GM23338 (cell line): ENCODE measurements around the gene TCERG1L. TPM values are rescaled to one million over a fixed set of nuclear protein-coding genes. Genes with fewer than 3 reads are reported as not detected.

Experiments used
- ETS1 ChIP-seq: IDR thresholded peaks from 2 replicates; pipeline ENCODE4 v1.6.1; 2016; ENCODE audit warnings: antibody characterized with exemption
- EZH2 ChIP-seq: fragments of 200-600 bp; sonication (generic); IDR thresholded peaks from one replicate; pipeline ENCODE4 v1.8.0; 2017; ENCODE audit warnings: antibody characterized with exemption, mild to moderate bottlenecking, low read depth; ENCODE audit not compliant: unreplicated experiment
- EZH2phosphoT487 ChIP-seq: fragments of 200-600 bp; sonication (generic); IDR thresholded peaks from one replicate; pipeline ENCODE4 v1.8.1; 2018; ENCODE audit warnings: antibody characterized with exemption; ENCODE audit not compliant: unreplicated experiment
- JUNB ChIP-seq: IDR thresholded peaks from one replicate; pipeline ENCODE4 v1.6.1; 2016; ENCODE audit warnings: antibody characterized with exemption; ENCODE audit not compliant: unreplicated experiment
- NANOG ChIP-seq: IDR thresholded peaks from 2 replicates; pipeline ENCODE4 v1.6.1; 2016; ENCODE audit warnings: antibody characterized with exemption, borderline replicate concordance
- REST ChIP-seq: IDR thresholded peaks from one replicate; pipeline ENCODE4 v1.6.1; 2018; ENCODE audit warnings: antibody characterized with exemption; ENCODE audit not compliant: unreplicated experiment
- STAT1 ChIP-seq: IDR thresholded peaks from one replicate; pipeline ENCODE4 v1.6.1; 2016; ENCODE audit warnings: antibody characterized with exemption; ENCODE audit not compliant: unreplicated experiment
- ZNF331 ChIP-seq: fragments of 250-450 bp; sonication (Bioruptor Pico); IDR thresholded peaks from 2 replicates; pipeline ENCODE4 v1.5.0; 2020; ENCODE audit warnings: low read depth, mild to moderate bottlenecking, moderate library complexity
- ZNF462 ChIP-seq: fragments of 250-450 bp; sonication (Bioruptor Pico); IDR thresholded peaks from 2 replicates; pipeline ENCODE4 v1.5.0; 2020; ENCODE audit warnings: mild to moderate bottlenecking, moderate library complexity
- polyA plus RNA-seq: library from polyadenylated mRNA; unstranded; fragments of >200 nt; fragmentation: Nextera tagmentation; extraction: Ambion mirVana; gene quantifications from 2 replicates; pipeline ENCODE4 v1.2.1, GENCODE V29; 2016
- total RNA-seq: library from RNA; depleted of rRNA; stranded (reverse); fragments of >200 nt; shearing (Covaris generic); gene quantifications from 2 replicates; pipeline ENCODE4 v1.2.3, GENCODE V29; 2014

TCERG1L gene
- total and polyA plus RNA-seq, 2 experiments from 2014 or later = 3.9 to 5.5 TPM

GRCh38 chr10:131141207-131141606 lies 170.3 kb downstream of the TCERG1L start (continued):
- TF ChIP-seq ZNF462 (CRISPR knock-in tag) = no peak
- no peak for TF ChIP-seq ZNF331 (CRISPR knock-in tag)
- no peak for TF ChIP-seq ETS1
- no peak for TF ChIP-seq REST
- no peak for TF ChIP-seq EZH2
- TF ChIP-seq JUNB = no peak
- no peak for TF ChIP-seq STAT1
- no peak for TF ChIP-seq EZH2phosphoT487
- no peak for TF ChIP-seq NANOG
